Stimulated activated CD4-positive, alpha-beta T cell treated with anti-CD3 and anti-CD28 coated beads, Interleukin-1b, Interleukin-23, amount 100 ng/mL, for 24 hours (primary cell): ENCODE results near the gene KAT7.
"Not testable (repeated sequence)": the region's sequence is repeated elsewhere in the genome, so short reads cannot be mapped to it uniquely, and the experiment has no call there.

Experiments used
- DNase-seq, 4 experiments: peaks; one replicate each; pipeline ENCODE4 v3.0.0-alpha.2; 2020; ENCODE audit warnings: low read depth in 4 of 4, low spot score in 1 of 4

The KAT7 gene

DNA sequence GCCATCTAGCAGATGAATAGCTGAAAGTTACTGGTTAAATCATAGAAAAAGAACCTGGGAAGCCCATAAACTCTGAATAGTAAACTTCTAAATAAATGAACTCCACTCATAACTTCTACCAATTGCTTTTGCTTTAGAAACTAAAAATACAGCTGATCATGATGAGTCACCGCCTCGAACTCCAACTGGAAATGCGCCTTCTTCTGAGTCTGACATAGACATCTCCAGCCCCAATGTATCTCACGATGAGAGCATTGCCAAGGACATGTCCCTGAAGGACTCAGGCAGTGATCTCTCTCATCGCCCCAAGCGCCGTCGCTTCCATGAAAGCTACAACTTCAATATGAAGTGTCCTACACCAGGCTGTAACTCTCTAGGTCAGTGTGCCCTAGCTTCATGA, 9.7 kb downstream of the KAT7 start:
- no peak for DNase-seq

DNA sequence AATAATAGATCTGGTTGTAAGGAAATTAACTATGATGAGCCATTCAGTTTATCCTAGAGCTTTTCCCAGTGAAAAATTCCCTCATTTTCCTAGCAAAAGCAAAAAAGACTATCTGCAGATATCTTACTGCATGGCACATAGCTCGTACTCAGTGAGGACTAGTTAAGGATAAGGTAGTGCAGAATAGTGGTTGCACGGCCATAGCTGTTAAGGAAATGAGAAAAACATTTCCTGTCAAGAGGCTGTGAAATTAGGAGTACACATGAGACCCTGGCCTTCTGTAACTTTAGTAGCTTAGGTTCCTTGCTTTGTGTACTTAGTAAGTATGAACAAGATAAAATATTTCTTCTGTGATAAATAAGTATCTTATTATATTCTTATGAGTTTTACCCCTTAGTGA, 10.3 kb downstream of the KAT7 start:
- DNase-seq = no peak

DNA sequence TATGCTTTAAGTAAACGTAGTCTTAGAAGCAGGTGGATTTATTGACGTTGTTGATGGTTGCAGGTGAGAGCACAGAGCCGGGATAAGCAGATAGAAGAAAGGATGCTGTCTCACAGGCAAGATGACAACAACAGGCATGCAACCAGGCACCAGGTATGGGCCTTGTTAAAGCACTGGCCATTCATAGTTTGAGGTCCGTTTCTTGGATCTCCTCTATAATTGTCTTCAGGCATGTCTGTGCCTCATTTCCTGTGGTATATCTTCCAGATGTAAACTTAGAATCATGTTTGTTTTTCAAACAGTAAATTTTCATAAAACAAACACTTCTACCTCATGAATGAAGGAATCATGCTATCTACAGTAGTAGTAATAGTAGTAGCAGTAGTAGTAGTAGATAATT, 20.6 kb downstream of the KAT7 start:
- DNase-seq = no peak

DNA sequence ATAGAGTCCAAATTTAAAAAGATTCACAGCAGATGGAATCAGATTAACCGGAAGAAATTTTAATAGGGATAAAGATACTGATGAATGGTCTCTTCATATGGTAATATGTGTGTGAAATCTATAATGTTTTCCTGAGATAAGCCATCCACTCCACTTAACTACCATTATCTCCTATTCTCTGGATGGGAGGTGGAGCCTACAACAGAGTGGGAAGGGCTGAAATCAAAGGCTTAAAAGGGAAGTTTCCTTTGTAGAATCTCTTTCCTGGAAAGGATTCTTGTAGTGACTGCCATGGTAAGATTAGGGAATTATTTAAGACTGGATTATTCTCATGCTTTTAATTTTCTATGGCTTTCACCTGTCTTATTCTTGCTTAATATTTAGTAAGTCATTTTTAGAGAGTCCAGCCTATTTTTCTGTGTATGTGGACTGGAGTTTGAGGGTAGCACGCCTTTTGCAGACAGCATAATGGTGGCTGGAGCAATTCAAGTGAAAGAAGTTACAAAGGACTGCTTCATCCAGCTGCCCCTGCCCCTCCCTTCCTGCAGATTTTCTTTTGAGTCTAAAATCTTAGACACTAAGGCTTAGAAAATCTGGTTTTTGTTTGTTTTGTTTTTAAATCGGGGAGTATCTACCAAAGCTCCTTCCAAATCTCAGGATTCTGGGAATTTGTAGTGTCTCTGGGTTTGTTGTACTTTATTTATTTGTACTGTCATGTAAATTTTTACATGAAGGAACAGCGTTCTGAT, 26.5 kb downstream of the KAT7 start:
- DNase-seq = no peak

DNA sequence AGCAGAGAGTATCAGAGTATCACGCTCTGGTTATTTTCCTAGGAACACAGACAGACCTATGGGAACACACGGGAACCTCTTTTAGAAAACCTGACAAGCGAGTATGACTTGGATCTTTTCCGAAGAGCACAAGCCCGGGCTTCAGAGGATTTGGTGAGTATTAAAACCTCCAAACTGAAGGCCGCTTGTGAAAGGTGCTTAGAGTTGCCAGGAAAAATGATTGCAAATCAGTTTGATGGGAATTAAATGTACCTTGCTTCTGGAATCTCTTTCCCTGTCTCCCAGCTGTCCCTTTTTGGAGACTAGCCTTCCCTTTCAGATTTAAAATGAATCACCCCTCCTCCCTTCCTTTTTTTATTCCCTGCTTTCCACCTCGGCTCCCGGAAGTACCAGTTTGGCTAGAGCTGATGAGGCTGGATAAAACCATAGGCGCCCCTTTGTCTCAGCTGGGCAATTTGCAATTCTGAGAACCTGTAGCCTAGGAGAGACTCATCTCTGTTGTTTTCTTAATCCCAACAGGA, 27.3 kb downstream of the KAT7 start:
- no peak for DNase-seq

DNA sequence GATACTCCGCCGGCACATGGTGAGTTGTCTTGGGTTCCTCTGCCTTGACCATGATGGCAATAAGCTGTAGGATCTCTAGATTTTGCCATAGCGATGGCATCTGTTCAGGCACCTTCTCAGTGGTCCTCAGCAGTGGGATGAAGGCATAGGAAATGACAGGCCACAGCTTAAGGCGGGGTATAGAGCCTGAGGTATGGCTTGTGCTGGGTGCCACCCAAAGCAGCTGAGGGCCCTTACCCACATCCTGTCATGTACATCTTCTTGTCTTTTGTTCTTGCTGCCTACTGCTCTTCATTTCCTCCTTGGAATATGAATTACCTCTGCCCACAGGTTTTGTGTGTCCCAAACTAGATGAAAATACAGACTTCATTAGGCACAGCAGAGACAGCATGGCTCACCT, 29.5 kb downstream of the KAT7 start:
- DNase-seq = no peak

DNA sequence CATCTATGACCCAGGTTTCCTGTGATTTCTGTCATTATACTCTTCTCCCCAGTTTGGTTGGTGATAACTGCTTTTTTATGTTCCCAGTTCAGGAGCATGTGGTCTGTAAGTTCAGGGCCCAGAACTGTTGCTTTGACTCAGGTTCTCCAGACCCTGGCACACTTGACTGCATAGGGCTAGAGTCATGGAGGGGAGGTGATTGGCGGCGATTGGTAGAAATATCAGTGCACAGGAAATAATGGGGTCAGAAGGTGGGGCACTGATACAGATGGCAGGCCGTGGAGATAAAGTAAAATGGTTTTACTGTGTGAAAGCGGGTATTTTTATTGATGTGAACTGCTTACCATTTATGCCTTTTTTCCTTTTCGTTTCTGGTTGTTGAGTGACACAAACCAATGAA, 30.7 kb downstream of the KAT7 start:
- no peak for DNase-seq

DNA sequence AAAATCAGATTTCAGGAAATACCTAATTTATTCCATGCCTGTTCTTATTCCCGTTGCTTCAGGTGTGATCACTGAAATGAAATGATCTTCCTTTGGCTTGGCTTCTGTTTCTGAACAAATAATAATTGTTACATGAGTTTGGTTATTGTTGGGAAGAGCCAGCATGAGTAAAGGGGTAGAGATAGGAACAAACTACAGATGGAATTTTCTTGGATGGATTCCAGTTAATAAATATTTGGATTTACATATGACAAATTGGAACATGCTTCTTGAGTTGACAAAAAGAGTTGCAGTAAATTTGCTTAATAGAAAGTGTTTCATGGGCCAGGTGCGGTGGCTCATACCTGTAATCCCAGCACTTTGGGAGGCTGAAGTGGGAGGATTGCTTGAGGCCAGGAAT, 31.2 kb downstream of the KAT7 start:
- DNase-seq = no peak

DNA sequence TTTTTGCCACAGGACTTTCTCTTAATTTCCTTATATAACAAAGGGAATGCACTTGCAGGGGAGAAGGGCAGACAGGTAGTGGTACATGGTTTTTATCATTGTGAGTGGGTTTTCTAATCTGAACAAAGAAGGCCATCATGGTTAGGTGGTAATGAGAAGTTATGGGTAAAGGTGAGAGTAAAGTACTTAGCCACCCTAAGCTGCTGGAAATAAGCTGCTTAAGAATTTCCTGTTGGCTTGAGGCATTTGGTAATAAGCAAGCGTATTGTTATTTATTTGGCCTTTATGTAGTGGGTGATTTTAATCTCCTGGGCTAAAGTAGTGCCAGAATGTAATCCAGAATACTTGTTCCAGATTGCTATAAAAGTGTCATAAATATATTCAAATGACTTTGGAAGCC, 32.3 kb downstream of the KAT7 start:
- DNase-seq = no peak

DNA sequence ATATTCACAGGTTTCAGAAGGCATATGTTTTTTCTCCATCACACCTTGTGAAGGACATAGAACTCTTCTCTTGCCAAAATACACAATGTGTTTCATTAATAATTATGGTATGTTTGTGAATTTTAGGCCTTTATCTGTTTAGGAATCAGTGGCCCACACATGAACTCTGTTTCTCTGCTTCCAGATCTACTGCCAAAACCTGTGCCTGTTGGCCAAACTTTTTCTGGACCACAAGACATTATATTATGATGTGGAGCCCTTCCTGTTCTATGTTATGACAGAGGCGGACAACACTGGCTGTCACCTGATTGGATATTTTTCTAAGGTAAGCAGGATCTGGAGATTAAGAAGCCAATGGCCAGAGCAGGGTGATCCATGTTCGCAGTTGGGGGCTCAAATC, 33.0 kb downstream of the KAT7 start:
- no peak for DNase-seq

DNA sequence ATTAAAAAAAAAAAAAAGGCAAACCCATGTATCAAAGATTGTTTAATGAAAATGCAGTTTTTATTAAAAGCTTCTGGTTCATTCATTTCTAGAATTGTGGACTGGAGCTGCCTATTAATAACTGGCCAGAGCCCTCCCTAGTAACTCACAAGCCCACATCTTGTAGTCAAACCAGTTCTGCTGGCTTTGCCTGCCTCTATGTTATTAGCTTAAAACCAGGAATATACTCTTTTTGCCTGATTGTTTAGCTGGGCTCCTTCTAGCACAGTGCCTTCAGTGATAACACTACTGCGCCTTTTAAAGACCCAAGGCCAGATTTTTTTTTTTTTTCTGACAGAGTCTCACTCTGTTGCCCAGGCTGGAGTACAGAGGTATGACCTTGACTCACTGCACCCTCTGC, 33.4 kb downstream of the KAT7 start:
- no peak for DNase-seq

DNA sequence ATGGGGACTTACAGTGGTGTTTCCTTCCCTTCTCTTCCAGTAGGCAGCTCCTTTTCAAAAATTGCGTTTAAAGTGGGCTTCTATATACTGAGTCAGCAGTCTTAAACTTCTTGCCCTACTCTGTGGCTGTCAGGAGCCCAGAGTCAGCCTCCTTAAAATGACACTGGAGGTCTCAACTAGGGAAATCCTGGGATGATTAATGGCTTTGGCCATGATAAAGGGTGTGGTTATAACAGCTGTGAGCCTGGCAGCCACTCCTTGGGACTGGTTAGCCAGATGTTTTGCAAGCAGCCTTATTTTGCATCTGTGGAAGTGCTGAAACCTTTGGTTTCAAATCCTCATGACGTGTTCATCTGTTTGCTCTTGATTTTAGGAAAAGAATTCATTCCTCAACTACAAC, 34.3 kb downstream of the KAT7 start:
- DNase-seq = no peak

DNA sequence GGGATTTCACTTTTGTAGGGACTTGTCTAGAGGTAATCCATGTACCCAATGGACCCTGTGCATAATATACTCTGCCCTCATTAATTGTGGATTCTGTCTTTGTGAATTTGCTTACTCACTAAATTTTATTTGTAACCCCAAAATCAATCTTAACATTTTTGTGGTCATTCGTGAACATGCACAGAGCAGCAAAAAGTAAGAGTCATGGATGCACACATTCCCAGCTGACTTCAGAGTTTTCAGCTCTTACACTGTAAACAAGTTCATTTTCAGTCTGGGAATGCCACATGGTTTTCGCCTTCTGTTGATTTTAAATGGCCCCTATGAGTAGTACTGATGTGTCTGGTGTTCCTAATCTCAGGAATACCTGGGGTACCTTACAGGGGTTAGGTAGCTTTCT, 35.1 kb downstream of the KAT7 start:
- no peak for DNase-seq

DNA sequence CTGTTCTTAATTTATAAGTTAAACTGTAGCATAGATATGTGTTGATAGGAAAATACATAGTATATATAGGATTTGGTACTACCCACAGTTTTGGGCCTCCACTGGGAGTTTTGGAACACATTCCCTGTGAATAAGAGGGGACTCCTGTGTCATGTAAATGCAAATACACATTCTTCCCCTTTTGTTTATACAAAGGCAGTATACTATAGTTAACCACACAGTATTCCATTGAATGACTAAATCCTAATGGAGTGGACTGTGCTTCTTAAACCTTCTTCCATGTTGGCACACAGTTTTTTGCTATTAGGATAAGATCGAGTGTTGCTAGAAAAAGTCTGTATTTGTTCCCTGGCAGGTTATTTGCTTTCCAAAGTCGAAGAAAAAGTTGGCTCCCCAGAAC, 37.2 kb downstream of the KAT7 start:
- no peak for DNase-seq

DNA sequence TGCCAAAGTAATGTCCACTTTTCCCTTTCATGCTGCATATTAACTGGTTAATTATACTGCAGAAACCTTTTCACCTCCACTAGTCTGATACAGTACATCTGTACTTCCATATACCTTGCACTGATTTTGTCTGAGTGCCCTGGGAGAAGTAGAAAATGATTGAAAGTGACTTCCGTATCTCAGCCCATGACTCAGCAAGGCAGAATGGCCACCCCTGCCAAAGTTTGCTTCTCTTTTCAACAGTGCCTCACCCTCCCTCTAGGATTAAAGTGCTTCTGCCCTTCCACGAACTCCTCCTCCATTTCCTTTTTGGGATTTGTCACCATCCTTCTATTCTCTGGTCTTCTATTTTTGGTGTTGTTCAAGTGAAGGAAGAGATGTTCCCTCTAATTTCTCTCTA, 39.8 kb downstream of the KAT7 start:
- not testable (repeated sequence) for DNase-seq

DNA sequence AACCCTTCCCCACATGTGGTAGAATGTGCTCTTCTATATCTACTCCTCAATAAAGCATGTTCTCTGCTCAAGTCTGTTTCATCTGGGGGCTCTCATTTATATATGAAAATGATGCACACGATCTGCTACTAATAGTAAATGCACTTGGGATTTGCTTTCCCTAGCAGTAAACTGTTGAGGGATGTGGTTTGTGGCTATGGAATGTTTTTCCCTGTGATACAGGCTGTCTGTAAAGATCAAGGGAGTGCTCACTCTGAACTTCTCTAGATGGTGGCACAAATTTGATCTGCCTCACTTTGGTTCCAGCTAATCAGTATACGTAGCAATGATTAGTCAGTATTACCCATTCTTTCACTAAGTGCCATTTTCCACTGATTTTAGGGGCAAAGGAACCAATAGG, 40.5 kb downstream of the KAT7 start:
- DNase-seq = no peak

DNA sequence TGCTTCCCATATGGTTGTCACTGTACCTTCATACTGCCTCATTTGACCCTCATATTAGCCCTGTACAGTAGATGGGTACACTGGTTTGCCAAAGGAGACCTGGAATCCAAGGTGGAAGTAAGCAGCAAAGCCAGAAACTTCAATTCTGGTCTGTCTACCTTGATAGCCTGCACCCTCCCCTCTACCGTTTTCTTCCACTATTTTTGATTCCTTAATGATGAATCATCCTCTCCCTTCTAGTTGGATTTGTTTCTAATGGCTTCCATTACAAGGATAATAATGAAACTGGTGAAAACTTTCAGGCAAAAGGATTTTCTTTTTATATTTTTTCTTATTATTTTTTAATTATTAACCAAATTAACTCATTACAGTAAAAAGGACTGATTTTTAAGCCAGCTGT, 42.1 kb downstream of the KAT7 start:
- no peak for DNase-seq

DNA sequence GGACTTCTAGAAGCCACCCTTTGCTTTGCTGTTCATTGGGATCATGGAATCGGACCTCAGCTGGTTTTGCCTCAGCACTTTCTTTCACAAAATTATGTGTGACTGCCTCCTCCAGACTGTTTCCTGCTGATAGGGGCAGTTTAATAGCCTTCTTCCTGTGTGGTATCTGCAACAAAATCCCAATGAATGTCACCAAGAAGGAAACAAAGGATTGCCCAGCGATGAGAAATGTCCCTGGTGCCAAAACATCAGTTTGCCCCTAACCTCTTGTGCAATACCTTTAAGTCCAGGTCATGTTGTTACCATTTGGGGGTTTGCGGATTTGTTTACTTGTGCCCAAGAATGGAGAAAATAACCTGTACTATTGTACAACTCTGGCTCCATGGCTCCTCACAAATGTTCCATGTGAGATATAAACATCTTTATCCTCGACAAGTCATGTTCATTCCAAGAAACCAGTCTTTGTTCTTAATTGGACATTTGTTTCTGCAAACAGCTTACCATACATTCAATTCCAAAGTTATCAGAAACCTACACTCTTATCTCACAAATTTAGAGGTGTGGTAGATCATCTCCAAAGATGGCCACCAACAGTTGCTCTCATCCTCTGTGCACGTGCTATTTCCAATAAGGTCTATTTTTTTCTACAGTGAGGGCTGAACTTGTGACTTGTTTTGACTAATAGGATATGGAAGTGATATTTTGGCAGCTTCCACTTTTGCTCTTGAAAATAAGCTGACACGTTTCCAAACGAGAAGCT, 44.5 kb downstream of the KAT7 start:
- no peak for DNase-seq

DNA sequence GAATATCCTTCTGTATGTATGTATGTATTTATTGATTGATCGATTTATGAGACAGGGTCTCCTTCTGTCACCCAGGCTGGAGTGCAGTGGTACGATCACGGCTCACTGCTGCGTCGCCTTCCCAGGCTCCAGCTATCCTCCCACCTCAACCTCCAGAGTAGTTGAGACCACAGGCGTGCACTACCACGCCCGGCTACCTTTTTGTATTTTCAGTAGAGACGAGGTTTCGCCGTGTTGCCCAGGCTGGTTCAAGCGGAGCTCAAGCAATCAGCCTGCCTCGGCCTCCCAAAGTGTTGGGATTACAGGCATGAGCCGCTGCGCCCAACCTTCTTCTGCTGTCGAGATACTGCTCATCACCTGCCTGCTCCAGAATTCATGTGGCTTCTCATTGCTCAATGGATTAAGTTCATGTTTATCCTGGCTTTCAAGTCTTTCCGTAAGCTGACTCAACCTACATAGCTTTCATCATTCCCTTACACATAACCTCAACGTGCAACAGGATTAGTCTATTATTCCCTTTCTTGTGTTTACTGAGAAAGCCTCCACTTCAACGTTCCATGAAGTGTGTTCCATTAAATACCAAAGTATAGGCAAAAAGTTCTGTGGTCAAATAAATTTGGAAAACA, 45.8 kb downstream of the KAT7 start:
- DNase-seq = no peak

DNA sequence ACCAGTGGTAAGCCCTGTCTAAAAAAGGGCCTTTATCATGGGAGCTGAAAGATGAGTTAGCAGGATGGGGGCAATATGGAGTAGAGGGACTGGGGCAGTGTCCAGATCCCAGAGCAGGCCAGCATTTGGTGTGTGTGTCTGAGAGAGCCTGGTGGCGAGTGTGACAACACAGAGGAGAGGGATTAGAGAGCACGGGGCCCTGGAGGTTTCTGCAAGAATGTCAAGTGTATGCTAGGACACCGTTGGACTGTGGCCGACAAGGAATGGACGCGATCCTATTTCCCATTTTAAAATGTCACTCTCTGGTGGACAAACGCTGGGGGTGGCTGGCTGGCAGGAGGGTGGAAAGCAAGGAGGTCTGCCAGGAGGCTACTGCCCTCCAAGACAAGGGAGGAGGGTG, 47.0 kb downstream of the KAT7 start:
- DNase-seq = no peak

DNA sequence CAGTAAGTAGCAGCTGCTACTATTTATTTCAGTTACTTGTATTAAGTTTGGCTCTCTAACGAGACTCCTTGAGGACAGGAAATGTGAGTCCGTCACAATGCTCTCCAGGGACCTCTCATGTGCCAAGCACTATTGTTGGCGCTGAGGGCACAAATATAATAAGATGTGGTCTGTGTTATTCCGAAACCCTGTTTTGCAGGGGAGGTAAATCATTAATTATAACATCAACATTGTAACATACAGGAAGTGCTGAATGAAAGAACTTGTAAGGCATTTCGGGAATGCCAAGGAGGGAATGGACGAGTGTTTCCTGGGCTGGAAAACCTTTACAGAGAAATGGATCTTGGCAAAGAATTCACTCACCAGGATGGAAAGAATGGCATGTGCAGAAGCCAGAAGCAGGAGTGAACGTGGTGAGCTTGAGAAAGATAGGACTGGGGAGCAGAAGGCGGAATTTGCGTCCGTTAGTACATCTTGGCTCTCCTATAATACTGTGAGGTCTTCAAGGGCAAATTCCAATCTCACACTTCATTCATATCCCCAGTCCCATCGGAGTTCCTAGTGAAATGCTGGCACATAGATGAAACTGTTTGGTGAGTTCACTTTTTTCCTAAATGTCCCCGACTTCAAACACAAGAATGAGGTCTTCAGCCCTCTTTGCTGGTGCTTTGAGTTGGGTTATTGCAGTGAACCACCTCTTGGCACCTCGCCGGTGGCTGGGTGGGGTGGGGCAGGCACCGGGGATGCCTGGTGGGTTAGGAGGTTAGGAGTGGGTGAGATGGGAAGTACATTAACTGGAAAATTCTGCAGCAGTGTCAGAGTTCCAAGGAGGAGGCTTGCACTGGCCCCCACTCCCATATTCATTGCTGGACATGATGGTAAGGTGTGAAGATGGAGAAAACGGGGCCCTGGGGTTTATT, 47.9 kb downstream of the KAT7 start:
- no peak for DNase-seq
